ENCODE data around the gene MN1. TPM values are rescaled to one million over a fixed set of nuclear protein-coding genes. Genes with fewer than 3 reads are reported as not detected.

The MN1 gene
- total and polyA plus RNA-seq, 2 of the 8 experiments (the other 6 are each of a cell fraction or from before 2014, with no cell fraction given), result 3.1 to 4.9 TPM

DNA sequence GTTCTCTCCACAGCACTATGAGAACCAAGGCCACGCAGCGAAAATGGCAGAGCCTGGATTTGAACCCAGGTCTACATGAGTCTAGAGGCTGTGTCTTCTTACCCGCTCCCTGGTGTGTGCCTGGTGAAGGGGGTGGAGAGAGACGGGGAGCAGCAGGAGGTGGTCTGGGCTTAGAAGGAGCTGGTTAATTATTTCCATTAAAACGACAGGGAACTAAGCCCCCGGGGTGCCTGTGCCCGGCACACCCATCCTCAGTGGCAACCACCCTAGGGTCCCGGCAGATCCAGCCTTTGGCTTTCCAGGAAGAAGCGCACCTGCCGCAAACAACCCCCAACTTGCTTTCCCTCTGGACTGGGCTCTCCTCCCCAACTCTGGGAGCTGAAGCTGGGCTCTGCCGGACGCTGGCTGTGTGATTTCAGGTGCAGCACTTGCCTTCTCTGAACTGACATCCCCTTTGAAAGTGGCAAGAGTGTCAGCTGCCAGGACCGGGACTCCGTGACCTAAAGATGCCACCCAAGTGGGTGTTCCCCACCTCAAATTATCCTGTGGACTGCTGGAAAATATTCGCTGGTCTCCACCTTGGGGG lies 35.8 kb downstream of the MN1 start (continued):
- TF ChIP-seq KDM1A (IDR thresholded peaks at IDR 0.05; ENCODE audit: borderline replicate concordance, low read length), result no peak
- no peak for TF ChIP-seq RXRA (IDR thresholded peaks at IDR 0.05; ENCODE audit: insufficient read depth, low read depth, low read length)
- no peak for TF ChIP-seq CREB1 (IDR thresholded peaks at IDR 0.05)
- no peak for TF ChIP-seq SRF (IDR thresholded peaks at IDR 0.05; ENCODE audit: low read depth, low read length)
- TF ChIP-seq CTBP2 (IDR thresholded peaks at IDR 0.05; ENCODE audit: borderline replicate concordance, insufficient read depth, insufficient read length, low read length), result no peak
- no peak for TF ChIP-seq NANOG (IDR thresholded peaks at IDR 0.05; ENCODE audit: insufficient read depth, low read depth, low read length, poor library complexity, severe bottlenecking)
